Keratinocyte (primary cell): ENCODE data around the gene MARK1.

Experiments
- EZH2 ChIP-seq: IDR thresholded peaks from one replicate; pipeline ENCODE4 v1.6.1; 2012; ENCODE audit warnings: inconsistent platforms, mild to moderate bottlenecking, low read length, moderate library complexity
- TF ChIP-seq, protein P1 (sequence below), 3 experiments: IDR thresholded peaks in 1 of 3; conservative IDR thresholded peaks in 1 of 3; optimal IDR thresholded peaks in 1 of 3; 2 replicates in 2 of 3; 3 replicates in 1 of 3; pipeline versions ENCODE3 to v1.5.1; 2011; ENCODE audit warnings: low read length in 3 of 3, mild to moderate bottlenecking in 3 of 3, moderate library complexity in 2 of 3, control low read depth in 1 of 3, inconsistent platforms in 1 of 3; ENCODE audit not compliant: insufficient read depth in 2 of 3; ENCODE audit errors: extremely low read depth in 1 of 3

DNA sequence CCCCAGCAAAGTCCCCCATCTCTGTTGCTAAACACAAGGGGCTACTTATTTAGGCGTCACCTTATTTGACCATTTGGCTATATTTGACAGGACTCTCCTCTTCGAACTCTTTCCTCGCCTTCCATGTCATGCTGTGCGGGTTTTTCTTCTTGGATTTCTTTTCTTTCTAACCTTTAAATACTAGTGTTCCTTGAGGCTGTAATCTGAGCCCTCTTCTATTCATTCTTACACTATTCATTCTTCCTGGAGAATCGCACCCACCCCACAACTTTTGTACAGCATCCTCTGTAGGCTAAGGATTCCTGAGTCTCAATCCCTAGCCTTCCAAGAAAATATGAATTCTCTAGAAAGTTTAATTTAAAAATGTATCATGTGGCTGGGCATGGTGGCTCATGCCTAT lies 100.5 kb downstream of the MARK1 start:
- TF ChIP-seq, protein P1, sequence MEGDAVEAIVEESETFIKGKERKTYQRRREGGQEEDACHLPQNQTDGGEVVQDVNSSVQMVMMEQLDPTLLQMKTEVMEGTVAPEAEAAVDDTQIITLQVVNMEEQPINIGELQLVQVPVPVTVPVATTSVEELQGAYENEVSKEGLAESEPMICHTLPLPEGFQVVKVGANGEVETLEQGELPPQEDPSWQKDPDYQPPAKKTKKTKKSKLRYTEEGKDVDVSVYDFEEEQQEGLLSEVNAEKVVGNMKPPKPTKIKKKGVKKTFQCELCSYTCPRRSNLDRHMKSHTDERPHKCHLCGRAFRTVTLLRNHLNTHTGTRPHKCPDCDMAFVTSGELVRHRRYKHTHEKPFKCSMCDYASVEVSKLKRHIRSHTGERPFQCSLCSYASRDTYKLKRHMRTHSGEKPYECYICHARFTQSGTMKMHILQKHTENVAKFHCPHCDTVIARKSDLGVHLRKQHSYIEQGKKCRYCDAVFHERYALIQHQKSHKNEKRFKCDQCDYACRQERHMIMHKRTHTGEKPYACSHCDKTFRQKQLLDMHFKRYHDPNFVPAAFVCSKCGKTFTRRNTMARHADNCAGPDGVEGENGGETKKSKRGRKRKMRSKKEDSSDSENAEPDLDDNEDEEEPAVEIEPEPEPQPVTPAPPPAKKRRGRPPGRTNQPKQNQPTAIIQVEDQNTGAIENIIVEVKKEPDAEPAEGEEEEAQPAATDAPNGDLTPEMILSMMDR (optimal IDR thresholded peaks at IDR 0.05 in 1 of 3, IDR thresholded peaks at IDR 0.05 in 1 of 3, conservative IDR thresholded peaks at IDR 0.05 in 1 of 3; ENCODE audit: extremely low read depth in 1 of 3, insufficient read depth in 2 of 3, low read length in 3 of 3) = no peak
- no peak for TF ChIP-seq EZH2
